Measurements from ENCODE around the gene WIPF2. TPM values are rescaled to one million over a fixed set of nuclear protein-coding genes. Genes with fewer than 3 reads are reported as not detected.

The WIPF2 gene
- 10 to 100 TPM; 22.0 to 27.4 TPM for total RNA-seq

- POLR2A ChIA-PET, result interaction anchor here (0.6 to 2.1 kb wide), 18 partner anchors 15 to 1470 kb away, joined by 3 to 19 read pairs (median 3); partner anchors contain the start of genes CASC3, CDC6, EIF1 and PSMD3
- ATAC-seq, result peak; percentile 95
- H3K36me3 Mint-ChIP-seq (ENCODE audit: low read depth), result peaks cover 5% of the 10 kb centered on the region
- H3K27ac Mint-ChIP-seq, result peak within 1 kb of the TSS; percentile 99
- H3K4me3 Mint-ChIP-seq, result peak within 1 kb of the TSS; percentile 82
- no peaks in the 10 kb centered on the region for H3K9me3 Mint-ChIP-seq (ENCODE audit: insufficient read depth)
- no peaks in the 10 kb centered on the region for H3K27me3 Mint-ChIP-seq (ENCODE audit: low read depth)
- H3K4me1 Mint-ChIP-seq (ENCODE audit: low read depth), result peaks cover 22% of the 10 kb centered on the region
- DNase-seq, result peak; percentile 98
- CTCF ChIA-PET, result interaction anchor here (0.6 to 3.5 kb wide), 27 partner anchors 10 to 597 kb away, joined by 3 to 26 read pairs (median 5); partner anchors contain the start of gene CDC6
These were observed at the start of gene WIPF2 for GRCh38 chr17:40218740-40219593. WIPF2 (plus strand) TSS chr17:40219304; CDS start chr17:40256460, 37,156 bp downstream.

GRCh38 chr17:40170325-40170724 is 48.8 kb upstream of the WIPF2 start:
- Mint-ChIP-seq H3K27me3 (ENCODE audit: low read depth) (no peaks in the 10 kb centered on the region), H3K36me3 (ENCODE audit: low read depth) (peaks cover 65% of the 10 kb centered on the region), H3K4me1 (ENCODE audit: low read depth) (peaks cover 6% of the 10 kb centered on the region), H3K4me3 (no peak overlapping the region), H3K9me3 (ENCODE audit: insufficient read depth) (no peaks in the 10 kb centered on the region), H3K27ac (no peak overlapping the region)
- no peak for ATAC-seq
- POLR2A ChIA-PET, result interaction anchor here (0.8 kb wide), 1 partner anchor 57 kb away, joined by 3 read pairs; no protein-coding TSS in a partner anchor
- DNase-seq, result no peak
- CTCF ChIA-PET, result interaction anchor here (0.7 to 5.8 kb wide), 4 partner anchors 22 to 95 kb away, joined by 3 to 182 read pairs (median 8); no protein-coding TSS in a partner anchor

GRCh38 chr17:40171750-40172149 is 47.4 kb upstream of the WIPF2 start:
- Mint-ChIP-seq H3K4me3 (no peak overlapping the region), H3K36me3 (ENCODE audit: low read depth) (peaks cover 65% of the 10 kb centered on the region), H3K27me3 (ENCODE audit: low read depth) (no peaks in the 10 kb centered on the region), H3K27ac (peak overlapping the region; percentile 5), H3K9me3 (ENCODE audit: insufficient read depth) (no peaks in the 10 kb centered on the region), H3K4me1 (ENCODE audit: low read depth) (peaks cover 9% of the 10 kb centered on the region)
- ATAC-seq (no peak), DNase-seq (no peak)
- CTCF ChIA-PET, result interaction anchor here (1.3 to 5.8 kb wide), 2 partner anchors 59 to 85 kb away, joined by 4 to 182 read pairs; no protein-coding TSS in a partner anchor
- POLR2A ChIA-PET, result no interaction called here

GRCh38 chr17:40173091-40173777 is 45.9 kb upstream of the WIPF2 start:
- ChIA-PET CTCF (interaction anchor here (1.2 to 7.1 kb wide), 3 partner anchors 19 to 87 kb away, joined by 4 to 46 read pairs (median 6); no protein-coding TSS in a partner anchor), POLR2A (no interaction called here)
- Mint-ChIP-seq H3K27ac (no peak overlapping the region), H3K4me1 (ENCODE audit: low read depth) (peaks cover 11% of the 10 kb centered on the region), H3K4me3 (no peak overlapping the region), H3K27me3 (ENCODE audit: low read depth) (no peaks in the 10 kb centered on the region), H3K36me3 (ENCODE audit: low read depth) (peaks cover 53% of the 10 kb centered on the region), H3K9me3 (ENCODE audit: insufficient read depth) (no peaks in the 10 kb centered on the region)
- ATAC-seq, result no peak
- DNase-seq, result no peak

- Mint-ChIP-seq H3K27ac (no peak overlapping the region), H3K36me3 (ENCODE audit: low read depth) (peaks cover 48% of the 10 kb centered on the region), H3K9me3 (ENCODE audit: insufficient read depth) (no peaks in the 10 kb centered on the region), H3K4me3 (no peak overlapping the region), H3K27me3 (ENCODE audit: low read depth) (no peaks in the 10 kb centered on the region), H3K4me1 (ENCODE audit: low read depth) (peaks cover 9% of the 10 kb centered on the region)
- POLR2A ChIA-PET, result no interaction called here
- DNase-seq (no peak), ATAC-seq (no peak)
- CTCF ChIA-PET, result interaction anchor here (3.7 to 7.1 kb wide), 2 partner anchors 62 to 159 kb away, joined by 10 to 46 read pairs; partner anchors contain the start of gene CSF3
These were observed 45.3 kb upstream of the WIPF2 start for GRCh38 chr17:40173778-40174135.

GRCh38 chr17:40174514-40174913 is 44.6 kb upstream of the WIPF2 start:
- POLR2A ChIA-PET, result no interaction called here
- DNase-seq (no peak), ATAC-seq (no peak)
- peaks cover 9% of the 10 kb centered on the region for H3K4me1 Mint-ChIP-seq (ENCODE audit: low read depth)
- CTCF ChIA-PET, result interaction anchor here (1.2 to 7.1 kb wide), 5 partner anchors 15 to 160 kb away, joined by 3 to 46 read pairs (median 10); partner anchors contain the start of gene CSF3
- H3K4me3 Mint-ChIP-seq, result no peak overlapping the region
- no peak overlapping the region for H3K27ac Mint-ChIP-seq
- no peaks in the 10 kb centered on the region for H3K9me3 Mint-ChIP-seq (ENCODE audit: insufficient read depth)
- peaks cover 41% of the 10 kb centered on the region for H3K36me3 Mint-ChIP-seq (ENCODE audit: low read depth)
- H3K27me3 Mint-ChIP-seq (ENCODE audit: low read depth), result no peaks in the 10 kb centered on the region

- no peak overlapping the region for H3K4me3 Mint-ChIP-seq
- H3K4me1 Mint-ChIP-seq (ENCODE audit: low read depth), result peaks cover 9% of the 10 kb centered on the region
- no peak overlapping the region for H3K27ac Mint-ChIP-seq
- H3K36me3 Mint-ChIP-seq (ENCODE audit: low read depth), result peaks cover 34% of the 10 kb centered on the region
- ATAC-seq, result no peak
- CTCF ChIA-PET, result interaction anchor here (1.2 to 7.1 kb wide), 6 partner anchors 8 to 162 kb away, joined by 4 to 46 read pairs (median 8); partner anchors contain the start of gene CSF3
- H3K27me3 Mint-ChIP-seq (ENCODE audit: low read depth), result no peaks in the 10 kb centered on the region
- POLR2A ChIA-PET, result interaction anchor here (1.0 kb wide), 1 partner anchor 35 kb away, joined by 8 read pairs; the partner anchor contains the start of gene CASC3
- DNase-seq, result no peak
- H3K9me3 Mint-ChIP-seq (ENCODE audit: insufficient read depth), result no peaks in the 10 kb centered on the region
These were observed 43.0 kb upstream of the WIPF2 start for GRCh38 chr17:40175928-40176753.

GRCh38 chr17:40176754-40177110 is 42.4 kb upstream of the WIPF2 start:
- peak overlapping the region; percentile 14 for H3K4me3 Mint-ChIP-seq
- ATAC-seq (no peak), DNase-seq (no peak)
- H3K27me3 Mint-ChIP-seq (ENCODE audit: low read depth), result no peaks in the 10 kb centered on the region
- H3K9me3 Mint-ChIP-seq (ENCODE audit: insufficient read depth), result no peaks in the 10 kb centered on the region
- H3K36me3 Mint-ChIP-seq (ENCODE audit: low read depth), result peaks cover 28% of the 10 kb centered on the region
- ChIA-PET CTCF (interaction anchor here (1.2 to 7.1 kb wide), 5 partner anchors 8 to 162 kb away, joined by 4 to 46 read pairs (median 10); partner anchors contain the start of gene CSF3), POLR2A (no interaction called here)
- peaks cover 9% of the 10 kb centered on the region for H3K4me1 Mint-ChIP-seq (ENCODE audit: low read depth)
- no peak overlapping the region for H3K27ac Mint-ChIP-seq

- no peaks in the 10 kb centered on the region for H3K9me3 Mint-ChIP-seq (ENCODE audit: insufficient read depth)
- peak within 1 kb of the TSS; percentile 18 for H3K4me3 Mint-ChIP-seq
- peak; percentile 95 for ATAC-seq
- no peaks in the 10 kb centered on the region for H3K27me3 Mint-ChIP-seq (ENCODE audit: low read depth)
- ChIA-PET POLR2A (no interaction called here), CTCF (interaction anchor here (1.2 to 7.1 kb wide), 5 partner anchors 9 to 163 kb away, joined by 4 to 46 read pairs (median 10); partner anchors contain the start of gene CSF3)
- peak within 1 kb of the TSS; percentile 28 for H3K27ac Mint-ChIP-seq
- peak; percentile 88 for DNase-seq
- H3K36me3 Mint-ChIP-seq (ENCODE audit: low read depth), result peaks cover 22% of the 10 kb centered on the region
- H3K4me1 Mint-ChIP-seq (ENCODE audit: low read depth), result peaks cover 9% of the 10 kb centered on the region
These were observed 41.7 kb upstream of the WIPF2 start, which contains the start of gene RAPGEFL1 for GRCh38 chr17:40177275-40177874. RAPGEFL1 (plus strand) TSS chr17:40177470; CDS start chr17:40177862, 392 bp downstream.

- Mint-ChIP-seq H3K4me1 (ENCODE audit: low read depth) (peaks cover 9% of the 10 kb centered on the region), H3K9me3 (ENCODE audit: insufficient read depth) (no peaks in the 10 kb centered on the region), H3K27ac (no peak overlapping the region), H3K4me3 (peak overlapping the region; percentile 18), H3K27me3 (ENCODE audit: low read depth) (no peaks in the 10 kb centered on the region), H3K36me3 (ENCODE audit: low read depth) (peaks cover 22% of the 10 kb centered on the region)
- ChIA-PET POLR2A (no interaction called here), CTCF (interaction anchor here (1.3 to 7.1 kb wide), 3 partner anchors 10 to 152 kb away, joined by 4 to 46 read pairs (median 13); no protein-coding TSS in a partner anchor)
- DNase-seq (no peak), ATAC-seq (no peak)
These were observed 41.0 kb upstream of the WIPF2 start for GRCh38 chr17:40178021-40178601.

Data from activated CD8-positive, alpha-beta T cell treated with anti-CD3 and anti-CD28 coated beads, Interleukin-2, amount 10 ng/mL, durations not matched to agents 7 days and 5 days (primary cell).